Heart left ventricle (tissue), 16 donors: ENCODE results near the gene SLC18B1. TPM values are rescaled to one million over a fixed set of nuclear protein-coding genes. Genes with fewer than 3 reads are reported as not detected.

Source experiments
- ATAC-seq, 4 donors: fragments of 200-7000 bp; cut with Tn5 transposase; one replicate each; pipeline ENCODE4 v1.9.1; 2020 to 2022; ENCODE audit warnings: moderate library complexity in 4 of 4, mild to moderate bottlenecking in 3 of 4, moderate number of reproducible peaks in 1 of 4
- DNase-seq, 5 donors: peaks; one replicate each; pipeline ENCODE4 v3.0.0-alpha.2; 2020
- H3K27ac ChIP-seq, 12 donors: fragments of 200-600 bp; sonication (generic) in 4 of 12; one replicate each; pipeline versions ENCODE4 v1.5.0 to v1.8.0; 2016 to 2022; ENCODE audit warnings: mild to moderate bottlenecking in 2 of 12
- H3K27me3 ChIP-seq, 9 donors: fragments of 200-600 bp; sonication (generic) in 2 of 9; one replicate each; pipeline versions ENCODE4 v1.5.1 to v1.8.0; 2016 to 2022; ENCODE audit warnings: mild to moderate bottlenecking in 3 of 9
- H3K36me3 ChIP-seq, 9 donors: fragments of 200-600 bp; sonication (generic) in 2 of 9; one replicate each; pipeline versions ENCODE4 v1.5.0 to v1.8.0; 2018 to 2022; ENCODE audit warnings: mild to moderate bottlenecking in 2 of 9
- H3K4me1 ChIP-seq, 12 donors: fragments of 200-600 bp; sonication (generic) in 4 of 12; one replicate each; pipeline versions ENCODE4 v1.5.0 to v1.8.0; 2016 to 2022; ENCODE audit warnings: mild to moderate bottlenecking in 3 of 12
- H3K4me3 ChIP-seq, 12 donors: fragments of 200-600 bp; sonication (generic) in 4 of 12; one replicate each; pipeline versions ENCODE4 v1.5.0 to v1.8.0; 2017 to 2022; ENCODE audit warnings: mild to moderate bottlenecking in 9 of 12, moderate library complexity in 4 of 12
- H3K9me3 ChIP-seq, 12 donors: fragments of 200-600 bp; sonication (generic) in 4 of 12; one replicate each; pipeline versions ENCODE4 v1.5.0 to v1.8.0; 2016 to 2022; ENCODE audit warnings: mild to moderate bottlenecking in 1 of 12
- POLR2A ChIP-seq, 2 donors: fragments of 450-650 bp; IDR thresholded peaks; one replicate each; pipeline ENCODE4 v1.6.1; 2017; ENCODE audit warnings: antibody characterized with exemption in 2 of 2, mild to moderate bottlenecking in 2 of 2, moderate library complexity in 2 of 2
- WGBS, 4 donors: extraction: QIAGEN DNeasy Blood & Tissue Kit in 2 of 4; methylation state at CpG; one replicate each; pipeline versions ENCODE4 v1.1.5 to v1.1.7; 2013 to 2018; 5-methylcytosine and 5-hydroxymethylcytosine counted together
- intact Hi-C, 10 donors: fragments of 100-400 bp; cut with DNase I; formaldehyde crosslinking; loops; one replicate each; pipeline versions ENCODE4 v1.11.1 to v1.14.2; 2022
- polyA plus RNA-seq, 2 donors: library from polyadenylated mRNA; stranded (reverse); fragments of 200-250 nt; gene quantifications; one replicate each; pipeline ENCODE4 v1.2.3, GENCODE V29; 2013
- total RNA-seq, 9 donors: library from RNA; depleted of rRNA in 2 of 9; stranded (reverse); fragments of >200 nt in 2 of 9; fragmentation: NEBNext Ultra II Directional in 3 of 9; extraction: Animal tissue kit (Norgen Biotek cat#: 25700) in 3 of 9; gene quantifications; one replicate each; pipeline versions ENCODE4 v1.1.0 to v1.2.4, GENCODE V29; 2016 to 2023
- TF ChIP-seq, protein P1 (sequence below), 12 donors: fragments of 200-600 bp; sonication (generic) in 4 of 12; IDR thresholded peaks; one replicate each; pipeline versions ENCODE4 v1.5.0 to v1.8.0; 2018 to 2022; ENCODE audit warnings: antibody characterized with exemption in 12 of 12, mild to moderate bottlenecking in 5 of 12
- donor health status: ischemic (EF 13 %, LVEDD 7.1; RV severe dilation, severe dysfunction).
- donor health status: healthy with polysubstance abuse.
- donor health status: DM: no; HTN: yes; CAD: no.
- donor health status: DM: no; HTN: no; CAD: no.
- donor health status: ischemic (EF 25% LVEDD 6.9; RV normal size, moderate dysfunction).
- donor health status: ischemic (EF 25% LVEDD 5.7; RV mildly dilated, moderate dysfunction).
- donor health status: healthy.
- donor health status: DM: yes; HTN: yes; CAD: no.
- donor health status: ischemic (EF 35%, LVEDD 5.7; RV mildly dilated, moderate dysfunction).
- donor health status: nonischemic (EF 11% LVEDD 7.7; RV severe dilation, severe dysfunction).
- donor health status: DM: yes; HTN: yes; CAD: no.
- donor health status: PGD.
- donor health status: ischemic (EF 29% LVEDD 5.4; RV normal size, mild dysfunction).
- donor health status: nonischemic (EF 23%, LVEDD 6.1; RV moderate dilation, normal function).

SLC18B1 gene
- total and polyA plus RNA-seq, 11 donors = 1.1 to 7.4 (median 2.8) TPM

DNA sequence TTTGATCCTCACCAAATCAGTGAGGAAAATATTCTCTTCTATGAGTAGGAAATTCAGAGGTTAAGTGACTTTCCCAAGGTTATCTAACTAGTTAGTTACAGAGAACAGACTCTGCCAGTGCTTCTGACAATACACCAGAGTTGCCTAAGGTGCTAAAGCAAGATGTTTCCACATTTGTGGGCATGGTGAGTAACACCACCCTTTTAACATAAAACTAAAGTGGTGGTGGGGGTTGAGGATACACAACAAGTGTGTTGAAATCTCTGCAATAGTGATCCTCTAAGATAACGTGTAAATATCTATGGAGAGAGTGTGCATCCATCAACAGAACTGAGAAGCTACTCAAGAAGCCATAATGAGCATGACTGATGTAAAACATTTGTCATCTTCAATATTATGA, 52.4 kb downstream of the SLC18B1 start:
- 55 to 71% (median 66%) methylated on average over 1 of the region's 1 CpG for WGBS, 4 donors
- intact Hi-C loops = no loop called here

DNA sequence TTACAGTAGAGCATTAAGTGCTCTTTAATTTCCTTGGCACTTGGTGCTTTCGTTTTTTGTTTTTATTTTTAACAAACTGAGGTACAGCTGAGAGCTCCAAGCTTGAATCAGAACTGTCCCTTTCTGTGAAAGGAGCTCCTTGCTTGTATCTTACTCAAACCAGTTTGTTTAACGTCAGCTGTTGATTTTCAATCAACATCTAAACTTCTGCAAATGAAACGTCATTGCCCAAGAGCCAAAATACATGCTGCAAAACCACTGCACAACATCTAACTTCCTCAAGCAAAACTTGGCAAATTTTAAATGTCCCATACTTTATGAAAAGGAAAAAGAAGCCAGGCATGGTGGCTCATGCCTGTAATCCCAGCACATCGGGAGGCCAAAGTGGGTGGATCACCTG, 55.9 kb downstream of the SLC18B1 start:
- 59 to 74% (median 68%) methylated on average over 4 of the region's 4 CpGs for WGBS, 4 donors
- intact Hi-C loops = no loop called here
- no peak for TF ChIP-seq POLR2A (IDR thresholded peaks at IDR 0.05)
- TF ChIP-seq, protein P1, sequence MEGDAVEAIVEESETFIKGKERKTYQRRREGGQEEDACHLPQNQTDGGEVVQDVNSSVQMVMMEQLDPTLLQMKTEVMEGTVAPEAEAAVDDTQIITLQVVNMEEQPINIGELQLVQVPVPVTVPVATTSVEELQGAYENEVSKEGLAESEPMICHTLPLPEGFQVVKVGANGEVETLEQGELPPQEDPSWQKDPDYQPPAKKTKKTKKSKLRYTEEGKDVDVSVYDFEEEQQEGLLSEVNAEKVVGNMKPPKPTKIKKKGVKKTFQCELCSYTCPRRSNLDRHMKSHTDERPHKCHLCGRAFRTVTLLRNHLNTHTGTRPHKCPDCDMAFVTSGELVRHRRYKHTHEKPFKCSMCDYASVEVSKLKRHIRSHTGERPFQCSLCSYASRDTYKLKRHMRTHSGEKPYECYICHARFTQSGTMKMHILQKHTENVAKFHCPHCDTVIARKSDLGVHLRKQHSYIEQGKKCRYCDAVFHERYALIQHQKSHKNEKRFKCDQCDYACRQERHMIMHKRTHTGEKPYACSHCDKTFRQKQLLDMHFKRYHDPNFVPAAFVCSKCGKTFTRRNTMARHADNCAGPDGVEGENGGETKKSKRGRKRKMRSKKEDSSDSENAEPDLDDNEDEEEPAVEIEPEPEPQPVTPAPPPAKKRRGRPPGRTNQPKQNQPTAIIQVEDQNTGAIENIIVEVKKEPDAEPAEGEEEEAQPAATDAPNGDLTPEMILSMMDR (IDR thresholded peaks at IDR 0.05) = no peak
- no peak for DNase-seq
- Histone ChIP-seq H3K36me3 (no peaks in the 10 kb centered on the region), H3K4me3 (no peak overlapping the region), H3K9me3 (no peaks in the 10 kb centered on the region), H3K27me3 (no peaks in the 10 kb centered on the region), H3K4me1 (peaks cover 0 to 11% (median 0%) of the 10 kb centered on the region in 12 donors), H3K27ac (peak overlapping the region in 2 of 12 donors; percentile 8 to 73)
- ATAC-seq = peak in 1 of 4 donors; percentile 50

More for the DNA sequence above, 52.4 kb downstream of the SLC18B1 start:
- Histone ChIP-seq H3K36me3 (no peaks in the 10 kb centered on the region), H3K4me3 (no peak overlapping the region), H3K27ac (no peak overlapping the region), H3K27me3 (no peaks in the 10 kb centered on the region), H3K4me1 (peaks cover 0 to 37% (median 0%) of the 10 kb centered on the region in 12 donors), H3K9me3 (no peaks in the 10 kb centered on the region)
- TF ChIP-seq, protein P1 (IDR thresholded peaks at IDR 0.05) = no peak
- ATAC-seq = peak in 1 of 4 donors; percentile 29
- DNase-seq = no peak

DNA sequence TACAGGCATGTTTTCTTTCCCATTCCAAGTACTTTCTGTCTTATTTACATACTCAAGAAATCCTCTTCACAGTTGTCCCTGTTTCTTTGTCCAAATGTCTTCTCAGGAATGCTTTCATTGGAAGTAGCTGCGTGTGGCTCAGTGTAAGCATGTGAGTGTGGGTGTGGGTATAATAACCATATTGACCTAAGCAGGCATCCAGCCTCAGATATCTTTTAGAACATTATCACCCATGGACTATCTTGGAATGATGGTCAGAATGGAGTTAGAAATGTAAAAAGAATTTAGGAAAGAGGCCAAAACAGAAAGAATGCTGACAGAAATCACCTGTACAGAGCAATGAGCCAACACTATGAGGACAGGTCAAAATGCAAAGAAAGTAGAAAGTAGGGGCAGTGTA, 57.2 kb downstream of the SLC18B1 start:
- DNase-seq (no peak), ATAC-seq (no peak)
- 45 to 74% (median 65%) methylated on average over 1 of the region's 1 CpG for WGBS, 4 donors
- Histone ChIP-seq H3K9me3 (no peaks in the 10 kb centered on the region), H3K27ac (no peak overlapping the region), H3K4me1 (peaks cover 0 to 17% (median 0%) of the 10 kb centered on the region in 12 donors), H3K4me3 (no peak overlapping the region), H3K27me3 (no peaks in the 10 kb centered on the region), H3K36me3 (no peaks in the 10 kb centered on the region)
- intact Hi-C loops = no loop called here
- TF ChIP-seq, protein P1 (IDR thresholded peaks at IDR 0.05) = no peak
- TF ChIP-seq POLR2A (IDR thresholded peaks at IDR 0.05) = no peak

DNA sequence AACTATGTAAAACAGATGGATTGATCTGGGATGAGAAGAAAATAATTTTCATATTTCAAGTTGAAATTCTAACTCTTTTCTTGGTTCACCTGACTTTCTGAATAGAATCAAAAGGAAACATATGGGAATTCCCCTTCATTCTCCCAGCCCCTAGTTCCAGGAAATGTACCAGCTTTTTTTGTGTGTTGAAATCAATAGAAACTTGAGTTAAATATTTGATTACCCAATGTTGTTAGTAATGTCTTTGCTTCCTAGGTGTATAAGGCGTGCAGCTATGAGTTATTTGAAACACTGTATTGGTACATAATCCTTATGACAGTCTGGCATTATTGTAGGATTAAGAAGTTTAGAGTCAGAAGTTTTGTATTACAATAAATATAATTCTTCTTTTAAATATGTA, 62.2 kb downstream of the SLC18B1 start:
- Histone ChIP-seq H3K27me3 (no peaks in the 10 kb centered on the region), H3K4me1 (peaks cover 0 to 23% (median 0%) of the 10 kb centered on the region in 12 donors), H3K36me3 (no peaks in the 10 kb centered on the region), H3K4me3 (no peak overlapping the region), H3K27ac (no peak overlapping the region), H3K9me3 (no peaks in the 10 kb centered on the region)
- DNase-seq (no peak), ATAC-seq (no peak)
- TF ChIP-seq POLR2A (IDR thresholded peaks at IDR 0.05) = no peak
- TF ChIP-seq, protein P1 (IDR thresholded peaks at IDR 0.05) = no peak
- intact Hi-C loops = no loop called here
- 60 to 70% (median 62%) methylated on average over 1 of the region's 1 CpG for WGBS, 4 donors
